Uterus (tissue), 2 donors: Measurements from ENCODE around the gene FOXN4.

Experiments used
- POLR2A ChIP-seq, 2 donors: fragments of 450-650 bp; IDR thresholded peaks; one replicate each; pipeline ENCODE4 v1.6.1; 2016; ENCODE audit warnings: antibody characterized with exemption in 2 of 2, mild to moderate bottlenecking in 1 of 2, moderate library complexity in 1 of 2
- TF ChIP-seq, protein P1 (sequence below), 4 experiments: fragments of 200-600 bp in 2 of 4; fragments of 450-650 bp in 2 of 4; sonication (generic) in 2 of 4; IDR thresholded peaks; one replicate each; pipeline ENCODE4 v1.5.1; 2016 to 2019; ENCODE audit warnings: antibody characterized with exemption in 4 of 4, mild to moderate bottlenecking in 2 of 4, moderate library complexity in 1 of 4

DNA sequence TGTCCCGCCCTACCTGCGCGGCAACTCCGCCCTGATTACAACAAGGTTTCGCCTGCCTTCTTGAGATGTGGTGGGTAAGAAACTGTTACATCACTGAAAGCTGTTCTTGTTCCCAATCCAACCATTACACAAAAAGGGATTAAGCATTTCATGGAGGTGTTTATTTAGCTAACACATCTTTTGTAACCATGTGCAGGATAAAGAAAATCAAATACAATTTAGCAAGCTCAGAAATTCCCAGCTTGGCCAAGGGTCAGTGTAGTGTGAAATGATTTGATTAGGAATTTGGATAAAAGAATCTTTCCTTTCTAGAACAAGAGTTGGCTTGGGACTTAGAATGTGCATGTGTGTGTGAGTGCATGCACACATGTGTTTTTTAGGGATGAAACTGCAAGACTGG is 6.3 kb downstream of the FOXN4 start:
- TF ChIP-seq POLR2A (IDR thresholded peaks at IDR 0.05), result no peak
- TF ChIP-seq, protein P1, sequence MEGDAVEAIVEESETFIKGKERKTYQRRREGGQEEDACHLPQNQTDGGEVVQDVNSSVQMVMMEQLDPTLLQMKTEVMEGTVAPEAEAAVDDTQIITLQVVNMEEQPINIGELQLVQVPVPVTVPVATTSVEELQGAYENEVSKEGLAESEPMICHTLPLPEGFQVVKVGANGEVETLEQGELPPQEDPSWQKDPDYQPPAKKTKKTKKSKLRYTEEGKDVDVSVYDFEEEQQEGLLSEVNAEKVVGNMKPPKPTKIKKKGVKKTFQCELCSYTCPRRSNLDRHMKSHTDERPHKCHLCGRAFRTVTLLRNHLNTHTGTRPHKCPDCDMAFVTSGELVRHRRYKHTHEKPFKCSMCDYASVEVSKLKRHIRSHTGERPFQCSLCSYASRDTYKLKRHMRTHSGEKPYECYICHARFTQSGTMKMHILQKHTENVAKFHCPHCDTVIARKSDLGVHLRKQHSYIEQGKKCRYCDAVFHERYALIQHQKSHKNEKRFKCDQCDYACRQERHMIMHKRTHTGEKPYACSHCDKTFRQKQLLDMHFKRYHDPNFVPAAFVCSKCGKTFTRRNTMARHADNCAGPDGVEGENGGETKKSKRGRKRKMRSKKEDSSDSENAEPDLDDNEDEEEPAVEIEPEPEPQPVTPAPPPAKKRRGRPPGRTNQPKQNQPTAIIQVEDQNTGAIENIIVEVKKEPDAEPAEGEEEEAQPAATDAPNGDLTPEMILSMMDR (IDR thresholded peaks at IDR 0.05), result no peak
